B cell (primary cell): ENCODE measurements around the gene ERG. TPM values are rescaled to one million over a fixed set of nuclear protein-coding genes. Genes with fewer than 3 reads are reported as not detected.

Experiments
- ATAC-seq: fragments of 200-7000 bp; cut with Tn5 transposase; one replicate; pipeline ENCODE4 v1.10.0; 2021; ENCODE audit warnings: low read depth, mild to moderate bottlenecking, moderate number of reproducible peaks, moderate library complexity
- CTCF ChIA-PET: fragments of 350-600 bp; sonication (Branson Sonifier 250); formaldehyde crosslinking; loops from one replicate; lab custom pipeline; 2021; ENCODE audit warnings: antibody characterized with exemption, inconsistent platforms; lab: Charles Lee
- POLR2A ChIA-PET: fragments of 350-600 bp; sonication (Branson Sonifier 250); formaldehyde crosslinking; loops from one replicate; lab custom pipeline; 2021; ENCODE audit warnings: antibody characterized with exemption; lab: Charles Lee
- DNase-seq: peaks from one replicate; pipeline ENCODE4 v3.0.0; 2013
- H2AFZ ChIP-seq: 2 replicates; pipeline ENCODE4 v1.6.1; 2012; ENCODE audit warnings: mild to moderate bottlenecking, low read depth, low read length; ENCODE audit not compliant: insufficient read depth, poor library complexity, severe bottlenecking
- H3K27ac ChIP-seq, 2 donors: 1 replicate in 1 of 2; 2 replicates in 1 of 2; pipeline ENCODE4 v1.5.1; 2012 to 2013; ENCODE audit warnings: low read length in 2 of 2, mild to moderate bottlenecking in 2 of 2, moderate library complexity in 1 of 2
- H3K27me3 ChIP-seq, 4 experiments: fragments of 200-600 bp in 1 of 4; sonication (generic) in 1 of 4; replicated peaks in 1 of 4; 1 replicate in 2 of 4; 2 replicates in 2 of 4; pipeline versions ENCODE4 v1.6.1 to v1.7.0; 2013 to 2016; ENCODE audit warnings: low read length in 3 of 4, mild to moderate bottlenecking in 2 of 4, mixed read lengths in 1 of 4, moderate library complexity in 1 of 4; ENCODE audit not compliant: insufficient read depth in 4 of 4, control insufficient read depth in 3 of 4; ENCODE audit errors: control extremely low read depth in 1 of 4
- H3K36me3 ChIP-seq, 2 experiments: replicated peaks in 1 of 2; 1 replicate in 1 of 2; 2 replicates in 1 of 2; pipeline versions ENCODE4 v1.6.1 to v1.7.1; 2013; ENCODE audit warnings: low read length in 1 of 2; ENCODE audit not compliant: insufficient read depth in 2 of 2, control insufficient read depth in 1 of 2; ENCODE audit errors: control extremely low read depth in 1 of 2, extremely low read depth in 1 of 2
- H3K4me1 ChIP-seq, 2 donors: fragments of 200-600 bp in 1 of 2; sonication (generic) in 1 of 2; 1 replicate in 1 of 2; 2 replicates in 1 of 2; pipeline versions ENCODE4 v1.5.1 to v1.6.1; 2013 to 2017; ENCODE audit warnings: low read length in 2 of 2; ENCODE audit not compliant: control insufficient read depth in 2 of 2, insufficient read depth in 2 of 2
- H3K4me2 ChIP-seq: replicated peaks from 2 replicates; pipeline ENCODE3; 2012; ENCODE audit warnings: mild to moderate bottlenecking, low read depth, low read length; ENCODE audit not compliant: poor library complexity, severe bottlenecking
- H3K4me3 ChIP-seq, 5 experiments: fragments of 200-600 bp in 1 of 5; sonication (generic) in 1 of 5; 1 replicate in 3 of 5; 2 replicates in 2 of 5; pipeline versions ENCODE4 v1.5.1 to v1.7.0; 2011 to 2016; ENCODE audit warnings: low read length in 4 of 5, mild to moderate bottlenecking in 4 of 5, low read depth in 2 of 5, control low read depth in 1 of 5, moderate library complexity in 1 of 5; ENCODE audit not compliant: insufficient read depth in 1 of 5; ENCODE audit errors: control extremely low read depth in 1 of 5, extremely low read depth in 1 of 5
- H3K79me2 ChIP-seq: fragments of 200-600 bp; sonication (generic); one replicate; pipeline ENCODE4 v1.6.0; 2016; ENCODE audit warnings: low read length; ENCODE audit not compliant: control insufficient read depth, insufficient read depth
- H3K9ac ChIP-seq: fragments of 200-600 bp; sonication (generic); 2 replicates; pipeline ENCODE4 v1.6.1; 2017; ENCODE audit warnings: mild to moderate bottlenecking, low read length, moderate library complexity
- H3K9me3 ChIP-seq, 3 donors: one replicate each; pipeline versions ENCODE4 v1.6.1 to v1.7.1; 2013; ENCODE audit warnings: low read length in 2 of 3; ENCODE audit not compliant: control insufficient read depth in 2 of 3, insufficient read depth in 1 of 3; ENCODE audit errors: control extremely low read depth in 1 of 3
- H4K20me1 ChIP-seq: 2 replicates; pipeline ENCODE4 v1.6.0; 2012; ENCODE audit warnings: mild to moderate bottlenecking, low read length; ENCODE audit not compliant: insufficient read depth, control insufficient read depth, poor library complexity, severe bottlenecking
- H3K27ac Mint-ChIP-seq: one replicate; pipeline ENCODE4 v1.8.0; 2021; ENCODE audit warnings: mixed read lengths
- H3K27me3 Mint-ChIP-seq: one replicate; pipeline ENCODE4 v1.8.0; 2021; ENCODE audit warnings: mixed read lengths
- H3K4me1 Mint-ChIP-seq: one replicate; pipeline ENCODE4 v1.8.0; 2021; ENCODE audit warnings: mixed read lengths
- H3K4me3 Mint-ChIP-seq: one replicate; pipeline ENCODE4 v1.8.0; 2021; ENCODE audit warnings: mixed read lengths
- H3K9me3 Mint-ChIP-seq: one replicate; pipeline ENCODE4 v1.8.0; 2022; ENCODE audit warnings: mixed read lengths; ENCODE audit not compliant: insufficient read depth
- CTCF ChIP-seq: fragments of 200-600 bp; IDR thresholded peaks from one replicate; pipeline ENCODE4 v1.8.0; 2022; ENCODE audit warnings: antibody characterized with exemption, mild to moderate bottlenecking
- EZH2 ChIP-seq: IDR thresholded peaks from 2 replicates; pipeline ENCODE4 v1.6.1; 2012; ENCODE audit warnings: borderline replicate concordance, low read depth, mild to moderate bottlenecking, moderate library complexity, low read length; ENCODE audit not compliant: insufficient read depth, poor library complexity, severe bottlenecking
- WGBS: methylation state at CpG from one replicate; pipeline ENCODE4 v1.1.5; 2013; ENCODE audit warnings: missing lambda C conversion rate; ENCODE audit not compliant: insufficient coverage; 5-methylcytosine and 5-hydroxymethylcytosine counted together
- intact Hi-C: fragments of 100-400 bp; cut with micrococcal nuclease; formaldehyde crosslinking; loops from one replicate; pipeline ENCODE4 v1.10.0; 2022
- polyA plus RNA-seq: library from polyadenylated mRNA; depleted of rRNA; stranded (reverse); fragments of >200 nt; gene quantifications from 2 replicates; pipeline ENCODE4 v1.2.3, GENCODE V29; 2012
- total RNA-seq, 2 donors: library from RNA; stranded (reverse); fragments of 120-200 nt in 1 of 2; gene quantifications; 1 replicate in 1 of 2; 2 replicates in 1 of 2; pipeline versions ENCODE4 v1.2.3 to v1.2.4, GENCODE V29; 2013 to 2022

The ERG gene
- total and polyA plus RNA-seq, 2 donors (not counting 1 experiment from before 2014, with no cell fraction given) = 0.17 TPM; not detected in 1

GRCh38 chr21:38444691-38445090, 53.6 kb downstream of the ERG start:
- intact Hi-C loops = no loop called here
- CTCF ChIA-PET = no interaction called here
- POLR2A ChIA-PET = no interaction called here
- Histone ChIP-seq H3K9me3 (no peaks in the 10 kb centered on the region), H3K9ac (no peak overlapping the region), H3K27ac (no peak overlapping the region), H3K36me3 (no peaks in the 10 kb centered on the region), H3K79me2 (no peaks in the 10 kb centered on the region), H3K4me2 (no peak overlapping the region), H3K4me3 (no peak overlapping the region), H3K27me3 (peaks cover 0 to 2% (median 0%) of the 10 kb centered on the region in 4 experiments), H2AFZ (no peak overlapping the region), H3K4me1 (no peaks in the 10 kb centered on the region), H4K20me1 (no peaks in the 10 kb centered on the region)
- DNase-seq (no peak), ATAC-seq (no peak)
- H3K27me3 Mint-ChIP-seq = peaks cover 3% of the 10 kb centered on the region
- H3K9me3 Mint-ChIP-seq = no peaks in the 10 kb centered on the region
- 100% methylated on average over 1 of the region's 6 CpGs for WGBS
- no peaks in the 10 kb centered on the region for H3K4me1 Mint-ChIP-seq
- no peak overlapping the region for H3K27ac Mint-ChIP-seq
- TF ChIP-seq CTCF (no peak), EZH2 (no peak)
- H3K4me3 Mint-ChIP-seq = no peak overlapping the region

GRCh38 chr21:38443110-38443509, 55.2 kb downstream of the ERG start:
- Histone ChIP-seq H3K27ac (no peak overlapping the region), H3K4me1 (no peaks in the 10 kb centered on the region), H2AFZ (no peak overlapping the region), H3K4me3 (no peak overlapping the region), H3K79me2 (no peaks in the 10 kb centered on the region), H3K4me2 (no peak overlapping the region), H3K36me3 (no peaks in the 10 kb centered on the region), H3K9me3 (no peaks in the 10 kb centered on the region), H4K20me1 (no peaks in the 10 kb centered on the region), H3K27me3 (peaks cover 0 to 2% (median 0%) of the 10 kb centered on the region in 4 experiments), H3K9ac (no peak overlapping the region)
- H3K27ac Mint-ChIP-seq = no peak overlapping the region
- H3K4me3 Mint-ChIP-seq = no peak overlapping the region
- no peaks in the 10 kb centered on the region for H3K4me1 Mint-ChIP-seq
- DNase-seq (no peak), ATAC-seq (no peak)
- intact Hi-C loops = no loop called here
- ChIA-PET POLR2A (no interaction called here), CTCF (no interaction called here)
- TF ChIP-seq CTCF (no peak), EZH2 (no peak)
- H3K27me3 Mint-ChIP-seq = peaks cover under 1% of the 10 kb centered on the region
- whole genome bisulfite sequencing = 77% methylated on average over 4 of the region's 8 CpGs
- H3K9me3 Mint-ChIP-seq = no peaks in the 10 kb centered on the region
